ENCODE data around the gene MED13.
"Not testable (repeated sequence)": the region's sequence is repeated elsewhere in the genome, so short reads cannot be mapped to it uniquely, and the experiment has no call there.

MED13 gene

GRCh38 chr17:62080647-62081046, 15.6 kb upstream of the MED13 start:
- no peak for DNase-seq
- TF ChIP-seq GATA1 (IDR thresholded peaks at IDR 0.05; ENCODE audit: low read depth, low read length) = no peak

DNA sequence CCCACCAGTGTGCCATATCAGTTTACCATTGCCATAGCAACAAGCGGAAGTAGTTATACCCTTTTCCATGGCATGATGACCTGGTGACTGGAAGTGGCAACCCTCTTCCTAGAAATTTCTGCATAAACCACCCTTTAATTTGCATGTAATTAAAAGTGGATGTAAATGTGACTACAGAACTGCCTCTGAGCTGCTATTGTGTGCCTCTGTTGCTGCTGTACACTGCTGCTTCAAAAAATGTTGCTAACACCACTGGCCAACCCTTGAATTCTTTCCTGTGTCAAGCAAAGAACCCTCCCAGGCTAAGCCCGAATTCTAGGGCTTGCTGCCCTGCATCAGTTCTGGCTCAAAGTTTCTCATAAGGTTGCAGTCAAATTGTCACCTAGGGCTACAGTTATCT, 12.9 kb upstream of the MED13 start:
- TF ChIP-seq GATA1 (IDR thresholded peaks at IDR 0.05; ENCODE audit: low read depth, low read length) = no peak
- no peak for TF ChIP-seq POLR2A (IDR thresholded peaks at IDR 0.05; ENCODE audit: low read length)

GRCh38 chr17:62076864-62077788, 12.0 kb upstream of the MED13 start:
- no peak for TF ChIP-seq POLR2A (IDR thresholded peaks at IDR 0.05; ENCODE audit: low read length)

More for the DNA sequence above, 12.9 kb upstream of the MED13 start:
- DNase-seq = no peak

DNA sequence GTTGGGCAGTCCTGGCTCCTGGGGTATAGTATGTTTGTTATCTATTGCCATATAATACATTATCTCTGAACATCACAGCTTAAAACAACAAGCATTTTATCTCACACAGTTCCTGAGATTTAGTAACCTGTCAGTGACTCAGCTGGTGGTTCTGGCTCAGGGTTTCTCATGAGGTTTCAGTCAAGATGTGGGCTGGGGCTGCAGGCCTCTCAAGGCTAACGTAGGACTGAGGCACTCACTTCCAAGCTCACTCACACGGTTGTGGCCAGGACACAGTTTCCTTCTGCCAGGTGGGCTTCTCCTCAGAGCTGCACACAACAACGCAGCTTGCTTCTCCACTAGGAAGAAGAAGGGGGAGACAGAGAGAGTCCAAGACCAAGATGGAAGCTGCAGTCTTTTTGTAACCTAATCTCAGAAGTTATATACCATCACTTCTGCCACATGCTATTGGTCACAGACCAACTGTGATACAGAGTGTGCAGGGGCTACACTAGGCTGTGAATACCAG, 10.3 kb upstream of the MED13 start:
- no peak for DNase-seq
- TF ChIP-seq POLR2A (IDR thresholded peaks at IDR 0.05; ENCODE audit: low read length) (no peak), GATA1 (IDR thresholded peaks at IDR 0.05; ENCODE audit: low read depth, low read length) (no peak)

More at GRCh38 chr17:62076864-62077788, 12.0 kb upstream of the MED13 start:
- no peak for DNase-seq

DNA sequence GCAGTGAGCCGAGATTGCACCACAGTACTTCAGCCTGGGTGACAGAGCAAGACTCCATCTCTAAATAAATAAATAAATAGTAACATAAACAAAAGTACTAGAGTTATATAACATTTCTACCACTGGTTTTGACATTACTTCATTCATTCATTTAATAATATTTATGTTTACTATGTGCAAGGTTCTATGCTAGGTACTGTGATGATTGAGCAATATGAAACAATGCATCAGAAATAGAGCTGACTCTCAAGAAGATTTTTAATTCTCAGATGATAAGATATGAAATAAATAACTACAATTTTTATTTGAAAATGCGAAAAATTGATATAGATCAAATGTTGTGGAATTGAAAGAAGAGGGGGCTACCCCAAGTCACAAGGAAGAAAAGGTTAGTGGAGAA, 8.9 kb upstream of the MED13 start:
- no peak for DNase-seq
- TF ChIP-seq POLR2A (IDR thresholded peaks at IDR 0.05; ENCODE audit: low read length) (no peak), GATA1 (IDR thresholded peaks at IDR 0.05; ENCODE audit: low read depth, low read length) (no peak)

DNA sequence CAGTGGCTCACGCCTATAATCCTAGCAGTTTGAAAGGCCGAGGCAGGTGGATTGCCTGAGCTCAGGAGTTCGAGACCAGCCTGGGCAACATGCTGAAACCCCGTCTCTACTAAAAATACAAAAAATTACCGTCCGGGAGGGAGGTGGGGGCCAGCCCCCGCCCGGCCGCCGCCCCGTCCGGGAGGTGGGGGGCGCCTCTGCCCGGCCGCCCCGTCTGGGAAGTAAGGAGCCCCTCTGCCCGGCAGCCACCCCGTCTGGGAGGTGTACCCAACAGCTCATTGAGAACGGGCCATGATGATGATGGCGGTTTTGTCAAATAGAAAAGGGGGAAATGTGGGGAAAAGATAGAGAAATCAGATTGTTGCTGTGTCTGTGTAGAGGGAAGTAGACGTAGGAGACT, 7.8 kb upstream of the MED13 start:
- DNase-seq = not testable (repeated sequence)

DNA sequence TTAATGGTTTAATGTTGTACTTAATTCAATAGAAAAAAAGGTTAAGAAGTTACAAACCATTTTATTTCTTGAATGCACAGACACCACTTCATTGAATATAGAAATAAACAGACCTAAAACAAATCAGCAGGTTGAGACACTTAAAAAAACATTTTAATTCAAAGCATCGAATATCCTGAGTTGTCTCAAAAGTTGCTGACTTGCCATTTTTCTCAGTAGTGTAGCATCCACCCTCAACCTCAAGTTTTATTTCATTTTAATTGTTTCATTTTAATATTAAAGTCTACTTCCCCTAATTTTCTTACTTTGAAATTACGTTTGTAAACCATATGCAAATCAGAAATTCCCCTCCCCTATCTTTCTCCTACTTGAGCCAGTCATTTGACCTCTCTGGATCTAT, 5.8 kb upstream of the MED13 start:
- TF ChIP-seq GATA1 (IDR thresholded peaks at IDR 0.05; ENCODE audit: low read depth, low read length) = no peak
- no peak for TF ChIP-seq POLR2A (IDR thresholded peaks at IDR 0.05; ENCODE audit: low read length)
- no peak for DNase-seq

GRCh38 chr17:62067165-62068145, 2.4 kb upstream of the MED13 start:
- TF ChIP-seq GATA1 (IDR thresholded peaks at IDR 0.05; ENCODE audit: low read depth, low read length) = no peak
- no peak for TF ChIP-seq POLR2A (IDR thresholded peaks at IDR 0.05; ENCODE audit: low read length)
- no peak for DNase-seq

- TF ChIP-seq GATA1 (IDR thresholded peaks at IDR 0.05; ENCODE audit: low read depth, low read length) (no peak), POLR2A (IDR thresholded peaks at IDR 0.05; ENCODE audit: low read length) (peak; percentile 81)
- DNase-seq = peak; percentile 98 to 99
These were observed 762 bp upstream of the MED13 start for GRCh38 chr17:62065611-62066468.

GRCh38 chr17:62064029-62064790, 868 bp downstream of the MED13 start:
- TF ChIP-seq POLR2A (IDR thresholded peaks at IDR 0.05; ENCODE audit: low read length) (peak; percentile 52), GATA1 (IDR thresholded peaks at IDR 0.05; ENCODE audit: low read depth, low read length) (no peak)
- DNase-seq = peak; percentile 87 to 89

GRCh38 chr17:62062944-62063343, 2.1 kb downstream of the MED13 start:
- TF ChIP-seq GATA1 (IDR thresholded peaks at IDR 0.05; ENCODE audit: low read depth, low read length) = no peak
- no peak for TF ChIP-seq POLR2A (IDR thresholded peaks at IDR 0.05; ENCODE audit: low read length)
- DNase-seq = peak; percentile 23 to 45

DNA sequence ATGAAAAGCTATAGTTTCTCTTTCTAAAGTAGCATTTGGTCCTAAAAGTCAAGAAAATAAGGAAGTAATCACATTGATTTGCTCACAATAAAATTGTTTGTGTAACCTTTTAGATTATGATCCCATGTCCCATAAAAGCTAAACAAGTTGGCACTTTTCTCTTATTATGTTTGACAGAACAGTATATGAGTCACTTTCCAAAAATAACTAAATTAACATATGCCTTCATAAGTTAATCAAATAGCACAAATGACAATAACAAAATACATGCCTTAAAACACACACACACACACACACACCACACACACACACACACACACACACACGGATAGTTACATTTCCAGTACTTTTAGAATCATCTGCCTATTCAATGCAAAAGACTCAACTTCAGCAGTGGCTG, 2.8 kb downstream of the MED13 start:
- peak in 1 of 2 experiments; percentile 40 for DNase-seq

GRCh38 chr17:62059414-62059813, 5.7 kb downstream of the MED13 start:
- no peak for DNase-seq
- no peak for TF ChIP-seq GATA1 (IDR thresholded peaks at IDR 0.05; ENCODE audit: low read depth, low read length)
- TF ChIP-seq POLR2A (IDR thresholded peaks at IDR 0.05; ENCODE audit: low read length) = no peak

More for the DNA sequence above, 2.8 kb downstream of the MED13 start:
- TF ChIP-seq POLR2A (IDR thresholded peaks at IDR 0.05; ENCODE audit: low read length) = no peak
- TF ChIP-seq GATA1 (IDR thresholded peaks at IDR 0.05; ENCODE audit: low read depth, low read length) = no peak
